OCI-LY7 (cell line): ENCODE data around the gene EHD3. TPM values are rescaled to one million over a fixed set of nuclear protein-coding genes. Genes with fewer than 3 reads are reported as not detected.

Source experiments
- BruUV-seq: library from RNA; stranded (reverse); fragments of 400-500 nt; replicated peaks from 2 replicates; lab custom pipeline; 2021; lab: Mats Ljungman, UMichigan
- CTCF ChIA-PET: fragments of 300-600 bp; sonication (Branson Sonifier 250); formaldehyde crosslinking; loops from one replicate; lab custom pipeline; 2022; ENCODE audit warnings: antibody characterized with exemption; ENCODE audit not compliant: unreplicated experiment; lab: Charles Lee
- POLR2A ChIA-PET: fragments of 300-600 bp; sonication (Branson Sonifier 250); formaldehyde crosslinking; loops from one replicate; lab custom pipeline; 2022; ENCODE audit warnings: antibody characterized with exemption; lab: Charles Lee
- DNase-seq: peaks from one replicate; pipeline ENCODE4 v3.0.0-alpha.2; 2015; ENCODE audit warnings: low spot score
- H2AFZ ChIP-seq: fragments of 200-600 bp; sonication (generic), shearing (Covaris generic); 2 replicates; pipeline ENCODE4 v1.6.1; 2014; ENCODE audit warnings: mild to moderate bottlenecking, antibody characterized with exemption, low read length, moderate library complexity
- H3K27ac ChIP-seq: fragments of 200-600 bp; sonication (generic); 2 replicates; pipeline ENCODE4 v1.5.1; 2014; ENCODE audit warnings: mixed run types, low read depth, mild to moderate bottlenecking, moderate library complexity, low read length, inconsistent platforms; ENCODE audit not compliant: poor library complexity, severe bottlenecking
- H3K36me3 ChIP-seq: fragments of 200-600 bp; sonication (generic); 2 replicates; pipeline ENCODE4 v1.6.1; 2014; ENCODE audit warnings: mild to moderate bottlenecking, antibody characterized with exemption, low read length, moderate library complexity, mixed read lengths; ENCODE audit not compliant: insufficient read depth
- H3K4me1 ChIP-seq: fragments of 200-600 bp; sonication (generic); 2 replicates; pipeline ENCODE4 v1.5.1; 2014; ENCODE audit warnings: mild to moderate bottlenecking, low read length; ENCODE audit not compliant: insufficient read depth, poor library complexity, severe bottlenecking
- H3K4me2 ChIP-seq: fragments of 200-600 bp; sonication (generic); 2 replicates; pipeline ENCODE4 v1.6.1; 2014; ENCODE audit warnings: mild to moderate bottlenecking, low read length
- H3K4me3 ChIP-seq: fragments of 200-600 bp; sonication (generic); 2 replicates; pipeline ENCODE4 v1.5.1; 2014; ENCODE audit warnings: mild to moderate bottlenecking, low read depth, low read length; ENCODE audit not compliant: poor library complexity, severe bottlenecking
- H3K79me2 ChIP-seq: fragments of 200-600 bp; sonication (generic); 2 replicates; pipeline ENCODE4 v1.6.1; 2016; ENCODE audit warnings: low read depth, mild to moderate bottlenecking, low read length, moderate library complexity, mixed read lengths; ENCODE audit not compliant: insufficient read depth
- H3K9me2 ChIP-seq: fragments of 200-600 bp; sonication (generic); 2 replicates; pipeline ENCODE4 v1.6.1; 2016; ENCODE audit warnings: mild to moderate bottlenecking, low read length, mixed read lengths; ENCODE audit not compliant: insufficient read depth
- H3K9me3 ChIP-seq: fragments of 200-600 bp; sonication (generic); 2 replicates; pipeline ENCODE4 v1.6.1; 2014; ENCODE audit warnings: mild to moderate bottlenecking, mixed run types, low read length, mixed read lengths
- H4K20me1 ChIP-seq: fragments of 200-600 bp; sonication (generic); 2 replicates; pipeline ENCODE4 v1.6.1; 2014; ENCODE audit warnings: mild to moderate bottlenecking, antibody characterized with exemption, low read length, moderate library complexity, mixed read lengths; ENCODE audit not compliant: insufficient read depth
- CTCF ChIP-seq: fragments of 200-600 bp; sonication (generic); conservative IDR thresholded peaks from 2 replicates; pipeline ENCODE4 v1.5.1; 2014; ENCODE audit warnings: mild to moderate bottlenecking, antibody characterized with exemption, low read length, moderate library complexity, mixed read lengths
- EZH2phosphoT487 ChIP-seq: fragments of 200-600 bp; sonication (generic); IDR thresholded peaks from 2 replicates; pipeline ENCODE4 v1.6.1; 2018; ENCODE audit warnings: low read depth, borderline replicate concordance, mild to moderate bottlenecking, mixed run types, antibody characterized with exemption, low read length, moderate library complexity, mixed read lengths
- intact Hi-C: fragments of 100-400 bp; cut with micrococcal nuclease; formaldehyde crosslinking; loops from one replicate; pipeline ENCODE4 v1.10.0; 2022; ENCODE audit not compliant: unreplicated experiment
- total RNA-seq, 2 experiments: library from RNA; depleted of rRNA in 1 of 2; stranded (reverse); fragments of >200 nt in 1 of 2; shearing (Covaris generic) in 1 of 2; gene quantifications; 2 replicates each; pipeline ENCODE4 v1.2.3, GENCODE V29; 2014 to 2022

The EHD3 gene
- total RNA-seq, 2 experiments from 2014 or later, result 0.73 to 3.4 TPM

- POLR2A ChIA-PET, result no interaction called here
- CTCF ChIA-PET, result no interaction called here
- H3K9me3 ChIP-seq, result no peaks in the 10 kb centered on the region
Measured at GRCh38 chr2:31197669-31198068, 36.3 kb upstream of the EHD3 start.

GRCh38 chr2:31199206-31199605, 34.7 kb upstream of the EHD3 start:
- H3K4me1 ChIP-seq, result no peaks in the 10 kb centered on the region
- intact Hi-C loops, result no loop called here
- ChIA-PET CTCF (no interaction called here), POLR2A (no interaction called here)
- DNase-seq, result no peak
- no peak overlapping the region for H3K27ac ChIP-seq
- H2AFZ ChIP-seq, result no peak overlapping the region
- BruUV-seq, result no TSS peak
- no peaks in the 10 kb centered on the region for H3K79me2 ChIP-seq
- no peaks in the 10 kb centered on the region for H3K9me3 ChIP-seq
- H3K9me2 ChIP-seq, result no peaks in the 10 kb centered on the region
- H3K4me3 ChIP-seq, result no peak overlapping the region
- H3K4me2 ChIP-seq, result no peak overlapping the region
- no peaks in the 10 kb centered on the region for H4K20me1 ChIP-seq
- no peaks in the 10 kb centered on the region for H3K36me3 ChIP-seq
- no peak for TF ChIP-seq EZH2phosphoT487
- no peak for TF ChIP-seq CTCF

More at GRCh38 chr2:31197669-31198068, 36.3 kb upstream of the EHD3 start:
- Histone ChIP-seq H3K4me2 (no peak overlapping the region), H3K9me2 (no peaks in the 10 kb centered on the region), H3K4me1 (no peaks in the 10 kb centered on the region), H3K36me3 (no peaks in the 10 kb centered on the region), H4K20me1 (no peaks in the 10 kb centered on the region), H3K4me3 (no peak overlapping the region), H3K27ac (no peak overlapping the region), H2AFZ (no peak overlapping the region), H3K79me2 (no peaks in the 10 kb centered on the region)
- intact Hi-C loops, result no loop called here
- TF ChIP-seq EZH2phosphoT487, result no peak
- no peak for TF ChIP-seq CTCF
- no TSS peak for BruUV-seq
- no peak for DNase-seq

GRCh38 chr2:31200972-31201371, 33.0 kb upstream of the EHD3 start:
- no peaks in the 10 kb centered on the region for H4K20me1 ChIP-seq
- no peaks in the 10 kb centered on the region for H3K4me1 ChIP-seq
- ChIA-PET POLR2A (interaction anchor here (0.9 kb wide), 1 partner anchor 11 kb away, joined by 3 read pairs; no protein-coding TSS in a partner anchor), CTCF (no interaction called here)
- no peak overlapping the region for H3K27ac ChIP-seq
- H3K36me3 ChIP-seq, result no peaks in the 10 kb centered on the region
- H3K79me2 ChIP-seq, result no peaks in the 10 kb centered on the region
- H2AFZ ChIP-seq, result no peak overlapping the region
- no peak overlapping the region for H3K4me3 ChIP-seq
- no peaks in the 10 kb centered on the region for H3K9me2 ChIP-seq
- intact Hi-C loops, result no loop called here
- TF ChIP-seq EZH2phosphoT487 (no peak), CTCF (no peak)
- no peak for DNase-seq
- no peak overlapping the region for H3K4me2 ChIP-seq
- H3K9me3 ChIP-seq, result no peaks in the 10 kb centered on the region
- BruUV-seq, result no TSS peak
